Fibroblast of upper back skin (primary cell): ENCODE data around the gene BICDL1.
"Not testable (repeated sequence)": the region's sequence is repeated elsewhere in the genome, so short reads cannot be mapped to it uniquely, and the experiment has no call there.

Experiments used
- DNase-seq: peaks from one replicate; pipeline ENCODE4 v3.0.0-alpha.2; 2013

Gene BICDL1, protein sequence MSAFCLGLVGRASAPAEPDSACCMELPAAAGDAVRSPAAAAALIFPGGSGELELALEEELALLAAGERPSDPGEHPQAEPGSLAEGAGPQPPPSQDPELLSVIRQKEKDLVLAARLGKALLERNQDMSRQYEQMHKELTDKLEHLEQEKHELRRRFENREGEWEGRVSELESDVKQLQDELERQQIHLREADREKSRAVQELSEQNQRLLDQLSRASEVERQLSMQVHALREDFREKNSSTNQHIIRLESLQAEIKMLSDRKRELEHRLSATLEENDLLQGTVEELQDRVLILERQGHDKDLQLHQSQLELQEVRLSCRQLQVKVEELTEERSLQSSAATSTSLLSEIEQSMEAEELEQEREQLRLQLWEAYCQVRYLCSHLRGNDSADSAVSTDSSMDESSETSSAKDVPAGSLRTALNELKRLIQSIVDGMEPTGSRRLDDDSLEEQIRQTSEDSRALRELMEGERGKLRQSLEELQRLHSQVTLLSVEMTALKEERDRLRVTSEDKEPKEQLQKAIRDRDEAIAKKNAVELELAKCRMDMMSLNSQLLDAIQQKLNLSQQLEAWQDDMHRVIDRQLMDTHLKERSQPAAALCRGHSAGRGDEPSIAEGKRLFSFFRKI

GRCh38 chr12:119988472-119989360 is at the start of gene BICDL1:
TSS of gene BICDL1 (plus strand) at chr12:119989236. CDS start at chr12:119989869, 633 bp downstream.
- DNase-seq: peak; percentile 34

GRCh38 chr12:119940897-119941296 is 48.1 kb upstream of the BICDL1 start:
- peak; percentile 44 for DNase-seq

GRCh38 chr12:119942386-119942785 is 46.6 kb upstream of the BICDL1 start:
- no peak for DNase-seq

DNA sequence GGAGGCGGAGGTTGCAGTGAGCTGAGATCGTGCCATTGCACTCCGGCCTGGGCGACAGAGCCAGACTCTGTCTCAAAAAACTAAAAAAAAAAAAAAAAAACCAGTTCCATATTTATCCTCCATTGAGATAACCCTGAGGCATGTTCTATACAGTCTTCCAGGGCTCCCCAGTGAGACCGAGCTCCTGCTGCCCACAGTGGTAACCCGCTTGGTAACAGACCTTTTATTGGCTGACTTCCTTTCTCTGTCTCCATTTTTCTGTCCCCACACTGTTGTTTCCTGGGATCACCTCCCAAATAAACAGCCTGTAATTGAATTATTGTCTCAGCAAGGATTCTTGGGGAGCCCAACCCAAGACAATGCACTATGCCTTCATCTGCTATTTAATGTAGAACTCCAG is 42.8 kb upstream of the BICDL1 start:
- no peak for DNase-seq

GRCh38 chr12:119949145-119949544 is 39.9 kb upstream of the BICDL1 start:
- DNase-seq: no peak

DNA sequence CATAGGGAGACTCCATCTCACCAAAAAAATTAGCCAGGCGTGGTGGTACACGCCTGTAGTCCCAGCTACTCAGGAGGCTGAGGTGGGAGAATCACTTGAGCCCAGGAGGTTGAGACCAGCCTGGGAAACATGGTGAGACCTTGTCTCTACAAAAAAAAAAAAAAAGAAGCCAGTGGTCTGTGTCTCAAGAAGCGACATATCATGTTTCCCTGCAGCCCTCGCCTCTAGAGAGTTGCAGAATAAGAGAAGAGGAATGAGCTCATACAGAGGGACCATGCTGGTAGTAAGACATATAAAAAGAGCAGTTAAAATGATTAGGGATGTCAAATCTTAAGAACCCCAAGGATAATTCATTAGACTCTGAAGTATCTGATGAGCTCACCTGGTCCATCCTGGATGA is 39.4 kb upstream of the BICDL1 start:
- DNase-seq: no peak

DNA sequence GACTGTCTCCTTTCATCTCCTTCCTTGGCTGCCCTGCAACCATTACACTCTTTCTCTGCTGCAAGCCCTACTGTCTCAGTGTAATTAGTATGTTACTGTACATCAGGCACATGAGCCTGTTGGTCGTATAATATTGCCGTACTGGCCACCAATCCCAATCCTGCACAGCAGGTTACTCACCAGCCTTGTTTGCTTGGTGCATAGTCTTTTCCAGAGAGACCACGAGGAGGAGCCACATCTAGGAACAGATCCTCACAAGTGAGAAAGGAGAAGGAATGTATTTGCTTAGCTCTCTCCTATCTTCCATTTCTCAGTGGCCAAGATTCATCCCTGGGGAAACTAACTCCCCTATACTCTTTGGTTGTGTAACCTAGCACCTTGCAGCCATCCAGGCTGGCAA is 33.0 kb upstream of the BICDL1 start:
- DNase-seq: no peak

- no peak for DNase-seq
Measured at GRCh38 chr12:119957135-119957534, 31.9 kb upstream of the BICDL1 start.

DNA sequence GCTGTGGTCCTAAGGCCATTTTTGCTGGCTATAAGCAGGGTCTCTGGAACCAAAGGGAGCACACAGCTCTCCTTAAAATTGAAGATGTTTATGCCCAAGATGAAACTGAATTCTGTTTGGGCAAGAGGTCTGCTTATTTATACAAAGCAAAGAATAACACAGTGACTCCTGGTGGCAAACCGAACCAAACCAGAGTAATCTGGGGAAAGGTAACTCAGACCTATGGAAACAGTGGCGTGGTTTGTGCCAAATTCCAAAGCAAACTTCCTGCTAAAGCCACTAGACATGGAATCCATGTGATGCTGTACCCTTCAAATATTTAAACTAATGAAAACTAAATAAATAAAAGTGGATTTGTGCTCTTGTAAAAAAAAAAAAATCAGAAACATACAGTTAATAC is 29.6 kb upstream of the BICDL1 start:
- DNase-seq: no peak

DNA sequence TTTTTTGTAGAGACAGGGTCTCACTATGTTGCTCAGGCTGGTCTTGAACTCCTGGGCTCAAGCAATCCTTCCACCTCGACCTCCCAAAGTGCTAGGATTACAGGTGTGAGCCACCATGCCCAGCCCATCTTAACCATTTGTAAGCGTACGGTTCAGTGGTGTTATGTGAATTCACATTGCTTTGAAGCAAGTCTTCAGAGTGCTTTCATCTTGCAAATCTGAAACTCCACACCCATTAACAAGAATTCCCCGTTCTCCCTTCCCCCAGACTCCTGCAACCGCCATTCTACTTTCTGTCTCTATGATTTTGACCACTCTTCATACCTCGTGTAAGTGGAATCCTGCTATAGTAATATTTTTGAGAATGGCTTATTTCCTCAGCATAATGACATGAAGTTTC is 24.9 kb upstream of the BICDL1 start:
- no peak for DNase-seq

GRCh38 chr12:119964929-119965328 is 24.1 kb upstream of the BICDL1 start:
- DNase-seq: no peak

DNA sequence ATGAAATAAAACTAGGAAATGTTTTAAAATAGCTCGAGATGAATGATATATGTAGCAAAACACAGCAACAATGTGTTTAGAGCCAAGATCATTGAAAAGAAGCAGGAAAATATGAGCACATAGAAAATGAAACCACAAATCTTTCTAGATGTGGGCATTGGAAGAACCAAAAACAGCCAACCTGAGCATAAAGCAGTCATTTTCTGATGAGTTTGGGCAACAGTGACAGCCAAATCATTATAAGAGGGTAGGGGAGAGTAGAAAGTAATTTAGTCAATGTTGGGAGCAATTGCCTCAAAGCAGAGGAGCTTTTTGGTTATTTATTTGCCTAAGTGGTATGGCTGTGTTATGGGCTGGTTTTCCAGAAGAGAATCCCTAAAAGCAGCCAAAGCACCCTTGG is 8.8 kb upstream of the BICDL1 start:
- no peak for DNase-seq

- not testable (repeated sequence) for DNase-seq
Measured at GRCh38 chr12:119980702-119981101, 8.3 kb upstream of the BICDL1 start.

DNA sequence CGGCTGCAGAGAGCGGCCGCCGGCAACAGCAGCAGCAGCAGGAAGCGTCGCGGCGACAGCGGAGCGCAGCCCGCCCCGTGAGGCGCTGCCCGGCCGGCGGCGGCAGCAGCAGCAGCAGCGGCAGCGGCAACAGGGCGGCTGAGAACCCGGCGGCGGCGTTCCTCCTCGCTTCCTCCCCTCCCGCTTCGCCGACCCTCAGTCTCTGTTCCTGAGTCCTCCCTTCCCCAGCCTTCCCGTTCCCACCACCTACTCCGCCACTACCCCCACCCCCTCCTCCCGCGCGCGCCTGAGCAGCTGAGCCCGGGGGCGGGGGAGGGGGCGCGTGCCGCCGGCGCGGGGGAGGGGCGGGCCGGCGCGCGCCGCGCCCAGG is 310 bp downstream of the BICDL1 start:
- DNase-seq: peak; percentile 4

DNA sequence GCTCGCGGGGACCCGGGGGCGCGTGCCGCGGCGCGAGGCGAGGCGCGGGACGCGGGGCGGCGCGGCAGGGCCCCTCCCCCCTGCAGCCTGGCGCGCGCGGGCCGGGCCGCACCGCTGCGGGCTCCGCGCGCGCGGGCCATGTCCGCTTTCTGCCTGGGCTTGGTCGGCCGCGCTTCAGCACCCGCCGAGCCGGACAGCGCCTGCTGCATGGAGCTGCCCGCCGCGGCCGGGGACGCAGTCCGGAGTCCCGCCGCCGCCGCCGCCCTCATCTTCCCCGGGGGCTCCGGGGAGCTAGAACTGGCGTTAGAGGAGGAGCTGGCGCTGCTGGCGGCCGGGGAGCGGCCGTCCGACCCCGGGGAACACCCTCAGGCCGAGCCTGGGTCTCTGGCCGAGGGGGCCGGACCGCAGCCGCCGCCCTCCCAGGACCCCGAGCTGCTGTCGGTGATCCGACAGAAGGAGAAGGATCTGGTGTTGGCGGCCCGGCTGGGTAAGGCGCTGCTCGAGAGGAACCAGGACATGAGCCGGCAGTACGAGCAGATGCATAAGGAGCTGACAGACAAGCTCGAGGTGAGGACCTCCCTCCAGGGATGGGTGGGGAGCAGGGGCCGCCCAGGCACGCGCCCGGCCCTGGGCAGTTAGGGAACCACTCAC is 820 bp downstream of the BICDL1 start:
- peak; percentile 62 for DNase-seq

DNA sequence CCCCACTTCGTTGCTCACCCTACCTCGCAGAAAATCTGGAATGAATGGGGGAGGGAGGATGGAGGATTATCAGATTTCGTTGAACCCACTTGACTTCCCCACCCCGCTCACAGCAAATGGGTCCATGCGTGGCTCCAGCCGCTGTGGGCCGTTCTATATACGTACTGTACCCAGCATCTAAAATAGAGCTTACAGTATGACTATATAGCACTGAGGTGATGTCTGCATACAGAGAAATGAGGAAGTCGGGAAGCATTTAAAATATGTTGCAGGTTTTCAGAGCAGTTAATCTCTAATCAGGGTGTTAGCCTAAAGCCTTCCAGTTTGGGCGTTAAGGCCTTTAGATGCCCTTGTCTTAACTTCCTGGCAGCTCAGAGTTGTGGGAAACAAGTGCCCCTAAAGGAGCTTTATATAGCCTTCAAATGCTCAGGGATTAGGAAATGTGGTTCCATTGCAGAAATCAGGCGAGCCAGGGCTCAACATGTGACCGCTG is 1.4 kb downstream of the BICDL1 start:
- no peak for DNase-seq

DNA sequence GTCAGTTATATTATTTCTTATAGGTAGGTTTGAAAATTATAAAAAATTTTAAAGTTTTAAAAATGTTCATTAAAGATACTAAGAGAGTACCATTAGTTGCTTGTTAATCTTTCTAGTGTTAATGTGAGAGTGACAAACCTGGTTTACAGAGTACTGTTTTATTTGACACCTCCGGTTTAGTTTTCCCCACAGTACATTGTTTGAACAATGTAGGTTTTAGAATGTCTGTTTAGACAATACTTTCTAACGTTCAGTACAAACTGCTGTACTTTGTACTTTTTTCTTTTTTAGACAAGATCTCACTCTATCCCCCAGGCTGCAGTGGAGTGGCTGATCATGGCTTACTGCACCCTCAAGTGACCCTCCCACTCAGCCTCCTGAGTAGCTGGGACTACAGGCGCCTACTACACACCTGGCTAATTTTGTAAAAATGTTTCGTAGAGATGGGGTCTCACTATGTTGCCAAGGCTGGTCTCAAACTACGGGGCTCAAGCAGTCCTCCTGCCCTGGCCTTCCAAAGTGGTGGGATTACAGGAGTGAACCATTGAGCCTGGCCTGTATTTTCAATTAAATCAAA is 3.2 kb downstream of the BICDL1 start:
- DNase-seq: no peak

DNA sequence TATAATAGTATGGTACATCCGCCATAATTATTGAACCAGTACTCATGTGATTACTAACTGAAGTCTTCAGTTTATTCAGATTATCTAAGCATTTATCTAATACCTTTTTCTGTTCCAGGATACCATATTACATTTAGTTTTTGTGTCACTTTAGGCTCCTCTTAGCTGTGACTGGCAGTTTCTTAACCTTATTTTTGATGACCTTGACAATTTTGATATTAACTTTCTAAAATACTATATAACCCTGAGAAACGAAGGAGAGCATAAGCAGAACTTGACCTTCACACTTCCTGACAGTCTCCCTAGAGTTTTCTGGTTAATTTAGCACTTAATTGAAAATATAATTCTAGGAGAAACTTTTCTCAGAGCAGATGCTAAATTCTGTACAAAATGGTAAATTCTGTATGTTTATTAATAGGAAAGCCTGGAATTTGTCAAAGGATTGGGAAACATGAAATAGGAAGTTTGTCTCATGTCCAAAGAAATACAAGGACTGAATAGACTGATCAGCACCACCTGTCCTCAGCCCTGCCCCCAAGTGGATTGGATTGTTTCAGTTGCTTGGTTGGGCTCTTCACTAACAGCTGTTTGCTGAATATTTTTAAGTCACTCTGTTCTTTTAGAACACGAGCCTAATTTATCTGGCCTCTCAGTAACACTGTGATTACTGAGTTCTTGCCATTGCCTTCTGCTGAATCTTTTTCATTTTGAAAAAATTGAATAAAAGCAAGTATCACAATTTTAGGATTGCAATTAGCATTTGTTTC is 6.0 kb downstream of the BICDL1 start:
- no peak for DNase-seq

GRCh38 chr12:119996417-119996816 is 7.4 kb downstream of the BICDL1 start:
- DNase-seq: no peak

GRCh38 chr12:119998471-119999245 is 9.6 kb downstream of the BICDL1 start:
- no peak for DNase-seq

GRCh38 chr12:120000556-120000955 is 11.5 kb downstream of the BICDL1 start:
- no peak for DNase-seq
